ENCODE data around the gene RUBCN.

Gene RUBCN

GRCh38 chr3:197682713-197683112, 54.0 kb downstream of the RUBCN start:
- POLR2A ChIA-PET: no interaction called here
- TF ChIP-seq LEF1 (IDR thresholded peaks at IDR 0.05; ENCODE audit: borderline replicate concordance) (no peak), ELF4 (IDR thresholded peaks at IDR 0.05) (no peak), L3MBTL2 (conservative IDR thresholded peaks at IDR 0.05) (no peak), FOXA1 (IDR thresholded peaks at IDR 0.05) (no peak), CTBP1 (IDR thresholded peaks at IDR 0.05; ENCODE audit: borderline replicate concordance) (no peak), FOXK2 (IDR thresholded peaks at IDR 0.05) (no peak), SP1 (IDR thresholded peaks at IDR 0.05) (no peak), ZNF384 (IDR thresholded peaks at IDR 0.05) (no peak), PKNOX1 (IDR thresholded peaks at IDR 0.05) (no peak), HDGF (IDR thresholded peaks at IDR 0.05; ENCODE audit: borderline replicate concordance) (no peak), NFRKB (IDR thresholded peaks at IDR 0.05) (no peak), TARDBP (IDR thresholded peaks at IDR 0.05) (no peak)
- no peak for DNase-seq (ENCODE audit: extremely low spot score)
- CTCF ChIA-PET: no interaction called here

GRCh38 chr3:197680955-197681521, 55.7 kb downstream of the RUBCN start:
- no peak for TF ChIP-seq ZNF384 (IDR thresholded peaks at IDR 0.05)
- no peak for TF ChIP-seq HDGF (IDR thresholded peaks at IDR 0.05; ENCODE audit: borderline replicate concordance)
- TF ChIP-seq SUZ12 (IDR thresholded peaks at IDR 0.05): no peak
- no peak for TF ChIP-seq BHLHE40 (IDR thresholded peaks at IDR 0.05; ENCODE audit: borderline replicate concordance)
- TF ChIP-seq SP1 (IDR thresholded peaks at IDR 0.05): no peak
- TF ChIP-seq ARNT (IDR thresholded peaks at IDR 0.05): no peak
- TF ChIP-seq NFRKB (IDR thresholded peaks at IDR 0.05): no peak
- TF ChIP-seq ELF4 (IDR thresholded peaks at IDR 0.05): no peak
- TF ChIP-seq L3MBTL2 (conservative IDR thresholded peaks at IDR 0.05): no peak
- no peak for TF ChIP-seq CTBP1 (IDR thresholded peaks at IDR 0.05; ENCODE audit: borderline replicate concordance)
- no peak for TF ChIP-seq FOXK2 (IDR thresholded peaks at IDR 0.05)
- TF ChIP-seq FOXA1 (IDR thresholded peaks at IDR 0.05): no peak
- no peak for TF ChIP-seq FOXM1 (IDR thresholded peaks at IDR 0.05; ENCODE audit: borderline replicate concordance)
- TF ChIP-seq PKNOX1 (IDR thresholded peaks at IDR 0.05): no peak
- no peak for TF ChIP-seq LEF1 (IDR thresholded peaks at IDR 0.05; ENCODE audit: borderline replicate concordance)
- no peak for DNase-seq (ENCODE audit: extremely low spot score)
- POLR2A ChIA-PET: no interaction called here
- CTCF ChIA-PET: no interaction called here

- no peak for DNase-seq (ENCODE audit: extremely low spot score)
- ChIA-PET POLR2A (no interaction called here), CTCF (no interaction called here)
- no peak for TF ChIP-seq FOXM1 (IDR thresholded peaks at IDR 0.05; ENCODE audit: borderline replicate concordance)
- no peak for TF ChIP-seq LEF1 (IDR thresholded peaks at IDR 0.05; ENCODE audit: borderline replicate concordance)
- TF ChIP-seq TARDBP (IDR thresholded peaks at IDR 0.05): no peak
- TF ChIP-seq SUZ12 (IDR thresholded peaks at IDR 0.05): no peak
- TF ChIP-seq ARNT (IDR thresholded peaks at IDR 0.05): no peak
- TF ChIP-seq BHLHE40 (IDR thresholded peaks at IDR 0.05; ENCODE audit: borderline replicate concordance): no peak
Measured at GRCh38 chr3:197675951-197676350, 60.8 kb downstream of the RUBCN start.

- POLR2A ChIA-PET: no interaction called here
- no peak for TF ChIP-seq ELF4 (IDR thresholded peaks at IDR 0.05)
- no peak for TF ChIP-seq ZNF384 (IDR thresholded peaks at IDR 0.05)
- TF ChIP-seq L3MBTL2 (conservative IDR thresholded peaks at IDR 0.05): no peak
- TF ChIP-seq PKNOX1 (IDR thresholded peaks at IDR 0.05): no peak
- TF ChIP-seq NFRKB (IDR thresholded peaks at IDR 0.05): no peak
- no peak for TF ChIP-seq FOXK2 (IDR thresholded peaks at IDR 0.05)
- TF ChIP-seq LEF1 (IDR thresholded peaks at IDR 0.05; ENCODE audit: borderline replicate concordance): no peak
Measured at GRCh38 chr3:197675563-197675860, 61.2 kb downstream of the RUBCN start.

GRCh38 chr3:197674741-197675562, 61.8 kb downstream of the RUBCN start:
- no peak for DNase-seq (ENCODE audit: extremely low spot score)
- POLR2A ChIA-PET: no interaction called here
- CTCF ChIA-PET: no interaction called here
- TF ChIP-seq ZNF384 (IDR thresholded peaks at IDR 0.05) (no peak), NFRKB (IDR thresholded peaks at IDR 0.05) (no peak), FOXM1 (IDR thresholded peaks at IDR 0.05; ENCODE audit: borderline replicate concordance) (no peak), SUZ12 (IDR thresholded peaks at IDR 0.05) (no peak), BHLHE40 (IDR thresholded peaks at IDR 0.05; ENCODE audit: borderline replicate concordance) (no peak), HDGF (IDR thresholded peaks at IDR 0.05; ENCODE audit: borderline replicate concordance) (no peak), SP1 (IDR thresholded peaks at IDR 0.05) (no peak), FOXK2 (IDR thresholded peaks at IDR 0.05) (no peak), PKNOX1 (IDR thresholded peaks at IDR 0.05) (no peak), CTBP1 (IDR thresholded peaks at IDR 0.05; ENCODE audit: borderline replicate concordance) (no peak), ELF4 (IDR thresholded peaks at IDR 0.05) (no peak), LEF1 (IDR thresholded peaks at IDR 0.05; ENCODE audit: borderline replicate concordance) (no peak), ARNT (IDR thresholded peaks at IDR 0.05) (no peak), FOXA1 (IDR thresholded peaks at IDR 0.05) (no peak), TARDBP (IDR thresholded peaks at IDR 0.05) (no peak)

More at GRCh38 chr3:197675563-197675860, 61.2 kb downstream of the RUBCN start:
- CTCF ChIA-PET: no interaction called here
- DNase-seq (ENCODE audit: extremely low spot score): no peak
